Thymus (tissue), 11 donors: ENCODE measurements around the gene AJAP1. TPM values are rescaled to one million over a fixed set of nuclear protein-coding genes. Genes with fewer than 3 reads are reported as not detected.

Experiments used
- DNase-seq, 9 donors: peaks; one replicate each; pipeline ENCODE4 v3.0.0-alpha.2; 2013; ENCODE audit warnings: low spot score in 9 of 9, low read depth in 6 of 9, missing footprints in 1 of 9
- H3K27ac ChIP-seq, 2 donors: one replicate each; pipeline ENCODE4 v1.5.1; 2013; ENCODE audit warnings: control low read depth in 1 of 2, low read depth in 1 of 2, low read length in 1 of 2, mild to moderate bottlenecking in 1 of 2, moderate library complexity in 1 of 2
- H3K27me3 ChIP-seq, 2 donors: one replicate each; pipeline ENCODE4 v1.5.1; 2013; ENCODE audit warnings: low read length in 1 of 2; ENCODE audit not compliant: control insufficient read depth in 2 of 2, insufficient read depth in 1 of 2
- H3K36me3 ChIP-seq, 2 donors: one replicate each; pipeline ENCODE4 v1.5.1; 2013; ENCODE audit warnings: low read length in 1 of 2, mild to moderate bottlenecking in 1 of 2, moderate library complexity in 1 of 2; ENCODE audit not compliant: control insufficient read depth in 2 of 2, insufficient read depth in 2 of 2
- H3K4me1 ChIP-seq, 2 donors: one replicate each; pipeline ENCODE4 v1.5.1; 2013; ENCODE audit warnings: low read length in 2 of 2; ENCODE audit not compliant: control insufficient read depth in 2 of 2, insufficient read depth in 2 of 2
- H3K4me3 ChIP-seq, 2 donors: one replicate each; pipeline ENCODE4 v1.5.1; 2013; ENCODE audit warnings: low read length in 2 of 2, control low read depth in 1 of 2, mild to moderate bottlenecking in 1 of 2
- H3K9me3 ChIP-seq, 2 donors: one replicate each; pipeline ENCODE4 v1.5.1; 2013; ENCODE audit warnings: low read length in 1 of 2, mild to moderate bottlenecking in 1 of 2; ENCODE audit not compliant: control insufficient read depth in 2 of 2, insufficient read depth in 1 of 2
- WGBS: extraction: QIAGEN DNeasy Blood & Tissue Kit; methylation state at CpG from one replicate; pipeline ENCODE4 v1.1.7; 2013; 5-methylcytosine and 5-hydroxymethylcytosine counted together
- polyA plus RNA-seq: library from polyadenylated mRNA; stranded (reverse); fragments of 200-250 nt; gene quantifications from one replicate; pipeline ENCODE4 v1.2.3, GENCODE V29; 2013
- total RNA-seq: library from RNA; stranded (reverse); fragments of 120-200 nt; gene quantifications from one replicate; pipeline ENCODE4 v1.2.4, GENCODE V29; 2013
- donor health status: healthy.

The AJAP1 gene
- total and polyA plus RNA-seq, 2 donors, result 0.09 to 0.16 TPM

DNA sequence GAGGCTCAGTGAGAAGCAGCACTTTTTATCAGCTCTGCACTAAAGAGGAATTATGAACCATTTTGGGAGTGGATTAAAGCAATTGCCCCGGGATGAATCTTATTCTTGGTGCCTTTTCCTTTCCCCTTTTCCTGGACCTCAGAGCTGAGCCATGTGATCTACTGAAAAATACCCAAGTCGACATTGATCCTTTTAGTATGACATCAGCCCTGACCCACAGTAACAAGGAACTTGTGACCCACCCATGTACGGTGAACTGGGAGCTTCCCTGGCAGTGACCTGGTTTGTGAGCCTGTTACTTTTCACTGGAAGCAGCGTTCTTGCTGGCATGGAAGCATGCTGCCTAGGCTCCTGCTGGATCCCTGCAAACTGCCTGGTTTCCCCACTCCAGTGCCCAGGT is 15.9 kb downstream of the AJAP1 start:
- no peak for DNase-seq
- no peaks in the 10 kb centered on the region for H3K9me3 ChIP-seq
- H3K36me3 ChIP-seq, result no peaks in the 10 kb centered on the region
- 85% methylated on average over 4 of the region's 4 CpGs for WGBS
- no peaks in the 10 kb centered on the region for H3K4me1 ChIP-seq
- H3K27ac ChIP-seq, result no peak overlapping the region
- H3K4me3 ChIP-seq, result no peak overlapping the region
- H3K27me3 ChIP-seq, result no peaks in the 10 kb centered on the region

DNA sequence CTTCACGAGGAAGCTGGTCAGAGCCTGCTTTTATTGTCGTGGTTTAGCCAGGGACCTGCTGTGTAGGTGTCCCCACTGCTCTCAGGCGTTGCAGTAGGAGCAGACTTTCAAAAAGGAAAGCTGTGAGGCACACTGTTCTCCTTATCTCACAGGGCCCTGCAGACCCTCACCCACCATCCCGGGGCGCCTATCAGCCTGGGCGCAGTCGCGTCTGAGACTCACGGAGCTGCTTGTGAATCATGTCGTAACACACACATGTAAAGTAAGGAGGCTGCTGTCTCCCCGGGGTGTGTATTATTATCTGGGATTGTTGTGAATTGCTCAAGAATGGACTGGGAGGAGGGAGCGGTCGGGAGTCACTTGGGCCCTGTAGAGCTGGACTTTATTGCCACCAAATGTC is 17.4 kb downstream of the AJAP1 start:
- DNase-seq, result no peak
- Histone ChIP-seq H3K27ac (no peak overlapping the region), H3K9me3 (no peaks in the 10 kb centered on the region), H3K36me3 (no peaks in the 10 kb centered on the region), H3K4me1 (no peaks in the 10 kb centered on the region), H3K27me3 (no peaks in the 10 kb centered on the region), H3K4me3 (no peak overlapping the region)
- 84% methylated on average over 13 of the region's 13 CpGs for WGBS

DNA sequence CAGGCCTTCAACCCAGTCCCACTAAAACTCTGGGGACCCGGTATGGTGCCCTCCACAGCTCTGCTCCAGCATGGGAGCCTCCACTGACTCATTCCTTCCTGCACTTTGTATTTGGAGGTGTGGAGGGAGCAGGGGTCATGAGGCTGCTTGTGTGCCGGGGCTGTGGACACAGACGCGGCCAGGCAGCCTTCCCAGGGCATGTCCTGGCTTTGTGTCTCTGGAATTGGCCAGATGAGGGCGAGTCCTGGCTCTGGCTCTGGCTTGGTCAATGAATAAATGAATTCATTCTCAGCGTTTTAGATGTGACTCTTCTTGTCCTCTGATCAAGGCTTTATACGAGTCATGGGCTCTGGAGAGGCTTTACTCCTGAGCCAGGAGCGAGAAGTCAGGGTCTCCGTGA is 19.1 kb downstream of the AJAP1 start:
- no peaks in the 10 kb centered on the region for H3K4me1 ChIP-seq
- no peak overlapping the region for H3K27ac ChIP-seq
- H3K36me3 ChIP-seq, result no peaks in the 10 kb centered on the region
- H3K9me3 ChIP-seq, result no peaks in the 10 kb centered on the region
- 90% methylated on average over 9 of the region's 9 CpGs for WGBS
- no peaks in the 10 kb centered on the region for H3K27me3 ChIP-seq
- H3K4me3 ChIP-seq, result no peak overlapping the region
- DNase-seq, result no peak

DNA sequence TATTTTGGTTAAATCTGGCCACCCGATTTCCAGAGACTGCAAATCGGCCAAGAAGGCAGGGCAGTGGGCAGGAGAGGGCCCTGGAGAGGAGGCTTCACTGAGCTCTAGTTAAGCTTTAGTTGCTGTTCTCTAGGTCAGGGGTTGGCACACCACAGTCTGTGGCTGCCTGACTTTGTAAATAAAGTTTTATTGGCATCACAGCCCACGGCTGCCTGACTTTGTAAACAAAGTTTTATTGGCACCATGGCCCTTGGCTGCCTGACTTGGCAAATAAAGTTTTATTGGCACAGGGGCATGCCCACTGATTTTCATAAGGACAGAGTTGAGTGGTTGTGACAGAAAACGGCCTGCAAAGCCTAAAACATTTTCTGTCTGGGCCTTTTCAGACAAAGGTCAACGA is 19.7 kb downstream of the AJAP1 start:
- Histone ChIP-seq H3K27me3 (no peaks in the 10 kb centered on the region), H3K4me3 (no peak overlapping the region), H3K4me1 (no peaks in the 10 kb centered on the region), H3K36me3 (no peaks in the 10 kb centered on the region), H3K9me3 (no peaks in the 10 kb centered on the region), H3K27ac (no peak overlapping the region)
- no peak for DNase-seq
- 87% methylated on average over 5 of the region's 5 CpGs for WGBS

DNA sequence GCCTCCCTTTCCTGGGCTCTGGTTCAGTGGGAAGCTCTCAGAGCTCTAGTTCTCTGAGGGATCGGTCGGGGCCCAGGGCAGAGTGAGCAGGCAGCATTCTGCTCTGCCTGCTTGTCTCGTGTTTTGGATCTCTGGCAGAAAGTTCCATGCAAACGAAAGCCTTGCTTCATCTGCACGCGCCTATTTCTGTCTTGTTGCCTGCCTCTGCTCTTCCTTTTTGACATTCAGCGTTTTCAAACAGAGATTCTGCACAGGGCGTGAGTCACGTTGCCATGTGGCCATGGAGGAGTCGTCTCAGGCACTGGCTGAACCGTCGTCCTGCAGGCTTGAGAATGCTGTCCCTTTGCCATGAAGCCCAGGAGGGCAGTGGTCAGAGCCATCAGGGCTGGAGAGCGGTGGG is 20.3 kb downstream of the AJAP1 start:
- H3K9me3 ChIP-seq, result no peaks in the 10 kb centered on the region
- DNase-seq, result no peak
- WGBS, result 92% methylated on average over 13 of the region's 13 CpGs

DNA sequence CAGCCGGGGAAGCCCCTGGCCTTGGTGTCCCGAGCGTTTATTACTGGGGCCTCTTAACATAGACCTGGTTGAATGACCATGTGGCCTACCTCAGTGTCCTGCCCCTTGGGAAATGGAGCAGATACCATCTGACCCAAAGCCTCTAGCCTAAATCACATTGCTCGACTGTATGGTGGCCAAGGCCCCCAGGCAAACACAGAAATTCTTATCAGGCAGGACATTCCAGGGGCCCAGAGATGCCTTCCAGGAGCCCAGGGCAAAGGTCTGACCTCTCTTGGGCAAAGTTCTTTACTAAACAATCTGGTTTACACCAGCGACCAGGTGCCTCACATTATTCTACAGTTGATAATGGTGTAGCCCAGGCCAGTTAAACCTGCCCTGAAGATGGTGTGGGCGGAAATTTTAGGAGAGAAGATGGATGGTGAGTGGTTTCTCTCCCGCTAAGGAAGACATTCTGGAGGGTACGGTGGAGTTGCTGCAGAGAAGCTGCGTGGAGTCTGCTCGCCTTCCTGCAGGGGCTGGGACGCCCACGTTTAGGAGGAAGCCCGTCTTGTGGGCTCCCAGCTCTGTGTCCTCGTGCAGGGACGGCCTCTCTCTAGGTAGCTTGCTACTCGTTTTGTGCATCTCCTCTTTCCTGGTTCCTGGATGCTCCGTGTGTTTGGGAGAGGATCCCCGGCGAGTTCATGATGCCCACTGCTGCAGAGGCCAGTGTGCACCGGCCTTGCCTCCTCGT is 21.2 kb downstream of the AJAP1 start:
- Histone ChIP-seq H3K4me3 (no peak overlapping the region), H3K36me3 (no peaks in the 10 kb centered on the region), H3K9me3 (no peaks in the 10 kb centered on the region), H3K27ac (no peak overlapping the region), H3K4me1 (no peaks in the 10 kb centered on the region), H3K27me3 (no peaks in the 10 kb centered on the region)
- no peak for DNase-seq
- 89% methylated on average over 21 of the region's 21 CpGs for WGBS

More for the DNA sequence above, 20.3 kb downstream of the AJAP1 start:
- Histone ChIP-seq H3K27ac (no peak overlapping the region), H3K27me3 (no peaks in the 10 kb centered on the region), H3K4me1 (no peaks in the 10 kb centered on the region), H3K36me3 (no peaks in the 10 kb centered on the region), H3K4me3 (no peak overlapping the region)

DNA sequence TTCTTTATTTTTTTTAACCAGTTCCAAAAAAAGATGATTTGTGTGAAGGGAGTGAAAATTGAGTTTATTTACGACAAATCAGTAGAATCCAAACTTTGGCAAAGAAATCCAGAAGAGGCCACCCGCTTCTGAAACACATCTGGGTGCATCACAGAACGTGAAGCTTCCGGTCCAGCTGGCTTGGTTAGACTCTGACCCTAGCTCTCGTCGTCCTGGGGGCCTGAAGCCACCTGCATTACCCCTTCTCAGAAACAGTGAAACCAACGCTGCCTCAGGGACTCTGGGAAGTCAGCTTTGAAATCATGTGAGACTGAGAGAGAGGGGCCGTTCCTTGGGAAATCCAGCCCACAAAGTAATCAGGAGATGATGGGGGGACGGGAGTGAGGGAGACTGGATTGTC is 21.8 kb downstream of the AJAP1 start:
- WGBS, result 91% methylated on average over 9 of the region's 9 CpGs
- H3K36me3 ChIP-seq, result no peaks in the 10 kb centered on the region
- no peaks in the 10 kb centered on the region for H3K27me3 ChIP-seq
- no peak overlapping the region for H3K27ac ChIP-seq
- H3K4me1 ChIP-seq, result no peaks in the 10 kb centered on the region
- no peak for DNase-seq
- no peaks in the 10 kb centered on the region for H3K9me3 ChIP-seq
- no peak overlapping the region for H3K4me3 ChIP-seq

DNA sequence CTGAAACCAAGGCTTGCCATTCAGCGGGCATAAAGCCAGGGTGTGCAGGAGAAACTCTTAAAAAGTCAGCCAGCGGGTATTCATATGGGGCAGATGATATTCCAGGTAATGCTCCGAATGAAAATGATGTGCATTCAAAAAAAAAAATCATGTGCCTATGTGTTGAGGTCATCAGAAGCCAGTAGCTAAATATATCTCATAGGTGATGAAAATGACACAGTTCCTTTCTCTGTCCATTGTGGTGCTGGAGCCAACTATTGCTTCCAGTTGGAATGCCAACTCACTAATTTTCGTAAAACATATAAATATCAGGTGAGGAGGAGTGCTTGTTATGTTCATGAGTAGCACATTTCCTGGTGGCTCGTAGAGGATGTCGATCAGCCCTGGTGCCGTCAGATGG is 23.2 kb downstream of the AJAP1 start:
- 96% methylated on average over 7 of the region's 7 CpGs for WGBS

DNA sequence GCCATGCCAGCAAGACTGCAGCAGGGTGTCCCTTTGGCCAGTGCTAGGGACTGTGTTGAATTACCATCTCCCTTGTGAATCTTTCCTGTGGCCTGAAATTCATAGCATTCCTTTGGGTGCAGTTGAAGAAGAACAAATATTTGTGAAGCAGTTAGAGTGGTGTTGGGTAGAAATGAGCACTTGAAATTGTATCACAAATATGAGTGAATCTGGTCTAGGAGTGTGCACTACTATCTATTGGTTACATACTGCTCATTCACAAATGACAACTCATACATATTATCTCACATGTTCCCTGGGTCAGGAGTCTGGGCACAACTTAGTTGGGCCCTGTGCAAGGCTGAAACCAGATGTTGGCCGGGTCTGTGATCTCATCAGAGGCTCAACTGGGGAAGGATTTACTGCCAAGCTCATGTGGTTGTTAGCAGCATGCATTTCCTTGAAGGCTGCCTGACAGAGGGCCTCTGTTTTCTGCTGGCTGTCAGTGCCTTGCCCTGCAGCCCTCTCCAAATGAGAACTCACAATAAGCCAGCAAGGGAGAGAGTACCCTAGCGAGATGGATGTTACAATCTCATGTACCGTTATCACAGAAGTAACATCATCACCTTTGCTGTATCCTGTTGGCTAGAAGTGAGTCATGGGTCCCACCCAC is 23.8 kb downstream of the AJAP1 start:
- Histone ChIP-seq H3K9me3 (no peaks in the 10 kb centered on the region), H3K36me3 (no peaks in the 10 kb centered on the region), H3K4me3 (no peak overlapping the region), H3K27ac (no peak overlapping the region), H3K4me1 (no peaks in the 10 kb centered on the region), H3K27me3 (no peaks in the 10 kb centered on the region)
- 97% methylated on average over 3 of the region's 3 CpGs for WGBS
- DNase-seq, result no peak

More for the DNA sequence above, 23.2 kb downstream of the AJAP1 start:
- Histone ChIP-seq H3K27ac (no peak overlapping the region), H3K4me3 (no peak overlapping the region), H3K27me3 (no peaks in the 10 kb centered on the region), H3K9me3 (no peaks in the 10 kb centered on the region), H3K4me1 (no peaks in the 10 kb centered on the region), H3K36me3 (no peaks in the 10 kb centered on the region)
- DNase-seq, result no peak
